Measurements from ENCODE around the gene ASTN2.

Gene ASTN2

DNA sequence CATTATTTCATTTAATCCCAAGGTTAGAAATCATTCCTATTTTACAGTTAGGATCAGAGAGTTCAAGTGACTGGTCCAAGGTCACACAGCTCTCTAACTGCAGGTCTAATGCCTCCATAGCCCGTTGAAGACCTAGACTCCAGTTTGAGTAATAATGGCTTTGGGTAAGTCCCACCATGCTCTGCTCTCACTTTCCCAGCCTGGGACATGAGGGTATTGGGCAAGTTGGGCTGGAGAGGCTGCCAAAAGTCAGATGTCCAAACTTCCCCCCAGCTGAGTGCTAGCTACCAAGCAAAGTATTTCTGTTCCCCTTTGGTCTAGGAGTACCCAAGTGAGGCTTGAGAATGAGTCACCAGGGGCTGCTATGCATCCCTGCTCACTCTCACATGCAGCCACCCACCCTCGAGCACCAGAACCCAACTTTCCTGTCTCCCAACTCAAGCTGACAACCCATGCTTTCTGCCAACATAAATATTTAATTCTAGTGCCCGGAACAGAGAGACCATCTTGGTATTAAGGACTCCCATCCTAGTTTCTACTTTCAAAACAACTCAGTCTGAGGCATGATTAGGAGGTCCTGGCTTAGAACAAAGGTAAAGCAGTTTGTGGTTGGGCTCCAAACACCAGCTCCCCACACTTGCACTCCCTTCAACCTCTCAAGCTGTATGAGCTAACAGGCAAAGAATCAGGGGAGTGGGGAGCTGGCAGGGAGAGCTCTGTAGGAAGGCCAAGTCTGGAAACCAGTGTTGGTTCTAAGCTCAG is 964.3 kb downstream of the ASTN2 start:
- peak; percentile 17 for DNase-seq (ENCODE audit: low spot score)
- in situ Hi-C loops (cut with MboI; ENCODE audit: low pct_unique_long_range_greater_than_20kb, low sequenced_read_pairs, unreplicated experiment): no loop called here
- TF ChIP-seq CTCF (IDR thresholded peaks at IDR 0.05; ENCODE audit: extremely low read depth, insufficient read depth, missing control alignments): no peak

- no peak for DNase-seq (ENCODE audit: low spot score)
- in situ Hi-C loops (cut with MboI; ENCODE audit: low pct_unique_long_range_greater_than_20kb, low sequenced_read_pairs, unreplicated experiment): no loop called here
- TF ChIP-seq CTCF (IDR thresholded peaks at IDR 0.05; ENCODE audit: extremely low read depth, insufficient read depth, missing control alignments): no peak
Observed at GRCh38 chr9:116449949-116450348, 964.9 kb downstream of the ASTN2 start.

DNA sequence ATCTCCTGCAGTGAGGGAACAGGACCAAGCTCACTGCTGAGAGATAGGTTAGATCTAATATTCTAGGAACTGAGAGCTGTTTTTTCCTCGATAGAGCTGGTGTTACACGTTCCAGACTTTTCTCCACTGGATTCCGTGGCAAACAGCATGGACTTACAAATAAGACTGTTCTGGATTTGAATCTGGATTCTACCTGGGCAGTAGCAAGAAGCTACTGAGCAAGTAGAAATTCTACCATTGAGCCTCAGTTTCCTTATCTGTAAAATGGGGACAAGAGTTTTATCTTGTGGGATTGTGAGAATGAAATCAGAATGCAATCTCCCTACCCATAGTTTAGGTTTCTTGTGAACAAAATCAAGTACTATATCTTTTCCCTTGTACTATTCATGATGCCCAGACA is 966.4 kb downstream of the ASTN2 start:
- TF ChIP-seq CTCF (IDR thresholded peaks at IDR 0.05; ENCODE audit: extremely low read depth, insufficient read depth, missing control alignments): no peak
- no peak for DNase-seq (ENCODE audit: low spot score)
- in situ Hi-C loops (cut with MboI; ENCODE audit: low pct_unique_long_range_greater_than_20kb, low sequenced_read_pairs, unreplicated experiment): no loop called here

- DNase-seq (ENCODE audit: low spot score): no peak
- no peak for TF ChIP-seq CTCF (IDR thresholded peaks at IDR 0.05; ENCODE audit: extremely low read depth, insufficient read depth, missing control alignments)
- in situ Hi-C loops (cut with MboI; ENCODE audit: low pct_unique_long_range_greater_than_20kb, low sequenced_read_pairs, unreplicated experiment): no loop called here
Observed at GRCh38 chr9:116447934-116448333, 966.9 kb downstream of the ASTN2 start.

- in situ Hi-C loops (cut with MboI; ENCODE audit: low pct_unique_long_range_greater_than_20kb, low sequenced_read_pairs, unreplicated experiment): no loop called here
- no peak for DNase-seq (ENCODE audit: low spot score)
- TF ChIP-seq CTCF (IDR thresholded peaks at IDR 0.05; ENCODE audit: extremely low read depth, insufficient read depth, missing control alignments): no peak
Observed at GRCh38 chr9:116442528-116442927, 972.3 kb downstream of the ASTN2 start.

- DNase-seq (ENCODE audit: low spot score): no peak
- no peak for TF ChIP-seq CTCF (IDR thresholded peaks at IDR 0.05; ENCODE audit: extremely low read depth, insufficient read depth, missing control alignments)
- in situ Hi-C loops (cut with MboI; ENCODE audit: low pct_unique_long_range_greater_than_20kb, low sequenced_read_pairs, unreplicated experiment): no loop called here
Observed at GRCh38 chr9:116437411-116438370, 977.2 kb downstream of the ASTN2 start.

Data from GM13977 (cell line).